ENCODE data around the gene SMAD1. TPM values are rescaled to one million over a fixed set of nuclear protein-coding genes. Genes with fewer than 3 reads are reported as not detected.
A peak's percentile ranks its signal among the peaks of the same experiment; 100 is the strongest.

The SMAD1 gene
- total RNA-seq, 2 experiments from 2014 or later = 9.7 to 11.5 TPM

DNA sequence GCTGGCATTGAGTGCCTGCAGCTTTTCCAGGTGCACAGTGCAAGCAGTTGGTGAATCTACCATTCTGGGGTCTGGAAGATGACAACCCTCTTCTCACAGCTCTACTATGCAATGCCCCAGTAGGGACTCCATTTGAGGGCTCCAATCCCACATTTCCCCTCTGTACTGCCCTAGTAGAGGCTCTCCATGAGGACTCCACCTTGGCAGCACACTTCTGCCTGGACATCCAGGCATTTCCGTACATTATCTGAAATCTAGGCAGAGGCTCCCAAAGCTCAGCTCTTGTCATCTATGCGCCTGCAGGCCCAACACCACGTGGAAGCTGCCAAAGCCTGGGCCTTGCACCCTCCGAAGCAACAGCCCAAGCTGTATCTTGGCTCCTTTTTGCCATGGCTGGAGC lies 8.4 kb upstream of the SMAD1 start:
- no peaks in the 10 kb centered on the region for H3K4me1 Mint-ChIP-seq (ENCODE audit: low read depth)
- POLR2A ChIA-PET = no interaction called here
- intact Hi-C loops (cut with DNase I, micrococcal nuclease) = no loop called here

DNA sequence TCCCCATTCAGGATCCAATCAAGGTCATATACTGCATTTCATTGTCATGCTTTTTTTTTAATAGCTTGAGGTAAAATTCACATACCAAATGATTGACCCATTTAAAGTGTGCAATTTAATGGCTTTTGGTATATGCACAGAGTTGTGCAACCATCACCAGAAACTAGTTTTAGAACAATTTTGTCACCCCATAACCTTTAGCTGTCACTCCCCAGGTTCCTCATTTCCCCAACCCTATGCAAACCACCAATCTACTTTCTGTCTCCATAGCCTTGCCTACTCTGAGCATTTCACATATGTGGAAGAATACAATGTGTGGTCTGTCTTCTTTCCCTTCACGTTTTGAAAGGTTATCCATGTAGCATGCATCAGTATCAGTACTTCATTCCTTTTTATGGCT lies 1.4 kb upstream of the SMAD1 start:
- H3K36me3 Mint-ChIP-seq (ENCODE audit: low read depth) = peaks cover 5% of the 10 kb centered on the region
- Histone ChIP-seq H3K9me3 (ENCODE audit: control insufficient read depth in 1 of 2, insufficient read depth in 1 of 2, low read length in 2 of 2) (no peaks in the 10 kb centered on the region), H3K27ac (ENCODE audit: low read depth in 1 of 2, low read length in 2 of 2) (no peak overlapping the region), H3K36me3 (ENCODE audit: insufficient read depth, low read length) (no peaks in the 10 kb centered on the region), H3K27me3 (ENCODE audit: control insufficient read depth in 1 of 2, insufficient read depth in 2 of 2, low read length in 2 of 2) (peaks cover 10 to 16% of the 10 kb centered on the region in 2 experiments), H3K4me1 (ENCODE audit: insufficient read depth, low read length) (peaks cover 12% of the 10 kb centered on the region), H3K4me3 (ENCODE audit: low read length) (no peak overlapping the region)
- intact Hi-C loops (cut with DNase I, micrococcal nuclease) = loop anchor here (2.0 to 10.0 kb wide), 5 partner anchors 137 to 695 kb away; partner anchors contain the start of genes ABCE1 (in 1 of the 2), ANAPC10 (in 1 of the 2), LSM6 (in 1 of the 2) and OTUD4 (in 1 of the 2)
- no peaks in the 10 kb centered on the region for H3K9me3 Mint-ChIP-seq
- ATAC-seq (ENCODE audit: poor library complexity) (no peak), DNase-seq (peak in 3 of 14 experiments; percentile 13 to 18 (median 17))
- peaks cover 8% of the 10 kb centered on the region for H3K4me1 Mint-ChIP-seq (ENCODE audit: low read depth)
- CTCF ChIA-PET = no interaction called here
- H3K4me3 Mint-ChIP-seq = peak overlapping the region; percentile 98
- peak overlapping the region; percentile 88 for H3K27ac Mint-ChIP-seq
- POLR2A ChIA-PET = no interaction called here
- TF ChIP-seq CTCF (IDR thresholded peaks at IDR 0.05) = no peak
- H3K27me3 Mint-ChIP-seq = no peaks in the 10 kb centered on the region

More for the DNA sequence above, 8.4 kb upstream of the SMAD1 start:
- CTCF ChIA-PET = no interaction called here
- no peaks in the 10 kb centered on the region for H3K4me1 ChIP-seq (ENCODE audit: insufficient read depth, low read length)
- no peaks in the 10 kb centered on the region for H3K36me3 Mint-ChIP-seq (ENCODE audit: low read depth)
- H3K27me3 Mint-ChIP-seq = no peaks in the 10 kb centered on the region
- no peak overlapping the region for H3K27ac ChIP-seq (ENCODE audit: low read depth in 1 of 2, low read length in 2 of 2)
- no peak overlapping the region for H3K4me3 ChIP-seq (ENCODE audit: low read length)
- DNase-seq (no peak), ATAC-seq (ENCODE audit: poor library complexity) (no peak)
- H3K27ac Mint-ChIP-seq = no peak overlapping the region
- peaks cover 7% of the 10 kb centered on the region for H3K9me3 Mint-ChIP-seq
- TF ChIP-seq CTCF (IDR thresholded peaks at IDR 0.05) = no peak
- no peaks in the 10 kb centered on the region for H3K27me3 ChIP-seq (ENCODE audit: control insufficient read depth in 1 of 2, insufficient read depth in 2 of 2, low read length in 2 of 2)
- H3K9me3 ChIP-seq (ENCODE audit: control insufficient read depth in 1 of 2, insufficient read depth in 1 of 2, low read length in 2 of 2) = peaks cover 6 to 9% of the 10 kb centered on the region in 2 experiments
- no peaks in the 10 kb centered on the region for H3K36me3 ChIP-seq (ENCODE audit: insufficient read depth, low read length)
- no peak overlapping the region for H3K4me3 Mint-ChIP-seq

DNA sequence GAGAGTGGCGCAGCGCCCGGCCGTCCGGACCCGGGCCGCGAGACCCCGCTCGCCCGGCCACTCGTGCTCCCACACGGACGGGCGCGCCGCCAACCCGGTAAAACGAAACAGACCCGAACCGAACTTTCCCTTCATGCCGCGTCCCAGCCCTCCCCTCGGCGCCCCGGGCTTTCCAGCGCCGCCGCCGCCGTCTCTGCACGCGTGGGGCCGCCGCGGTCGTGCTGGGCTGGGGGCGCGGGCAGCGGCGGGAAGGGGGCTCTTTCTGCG lies 222 bp downstream of the SMAD1 start:
- H3K27ac Mint-ChIP-seq = peak overlapping the region; percentile 88
- peaks cover 10 to 16% of the 10 kb centered on the region in 2 experiments for H3K27me3 ChIP-seq (ENCODE audit: control insufficient read depth in 1 of 2, insufficient read depth in 2 of 2, low read length in 2 of 2)
- H3K27me3 Mint-ChIP-seq = no peaks in the 10 kb centered on the region
- DNase-seq (peak in 1 of 14 experiments; percentile 37), ATAC-seq (ENCODE audit: poor library complexity) (peak; percentile 33)
- H3K36me3 Mint-ChIP-seq (ENCODE audit: low read depth) = peaks cover 5% of the 10 kb centered on the region
- intact Hi-C loops (cut with DNase I, micrococcal nuclease) = loop anchor here (2.0 to 10.0 kb wide), 7 partner anchors 53 to 693 kb away; partner anchors contain the start of genes ABCE1 (in 1 of the 2), ANAPC10 (in 1 of the 2), LSM6 (in 1 of the 2) and OTUD4 (in 1 of the 2)
- peaks cover 8% of the 10 kb centered on the region for H3K4me1 Mint-ChIP-seq (ENCODE audit: low read depth)
- H3K9me3 ChIP-seq (ENCODE audit: control insufficient read depth in 1 of 2, insufficient read depth in 1 of 2, low read length in 2 of 2) = no peaks in the 10 kb centered on the region
- H3K4me3 Mint-ChIP-seq = no peak overlapping the region
- H3K4me3 ChIP-seq (ENCODE audit: low read length) = peak overlapping the region; percentile 53
- no peaks in the 10 kb centered on the region for H3K36me3 ChIP-seq (ENCODE audit: insufficient read depth, low read length)
- H3K27ac ChIP-seq (ENCODE audit: low read depth in 1 of 2, low read length in 2 of 2) = no peak overlapping the region
- TF ChIP-seq CTCF (IDR thresholded peaks at IDR 0.05) = no peak
- POLR2A ChIA-PET = interaction anchor here (1.5 kb wide), 2 partner anchors 137 to 301 kb away, joined by 4 to 6 read pairs; partner anchors contain the start of gene MMAA
- CTCF ChIA-PET = no interaction called here
- peaks cover 12% of the 10 kb centered on the region for H3K4me1 ChIP-seq (ENCODE audit: insufficient read depth, low read length)
- H3K9me3 Mint-ChIP-seq = no peaks in the 10 kb centered on the region
